ENCODE results near the gene CPA5. TPM values are rescaled to one million over a fixed set of nuclear protein-coding genes. Genes with fewer than 3 reads are reported as not detected.

Gene CPA5
- total and polyA plus RNA-seq, 2 experiments from 2014 or later, result not detected

DNA sequence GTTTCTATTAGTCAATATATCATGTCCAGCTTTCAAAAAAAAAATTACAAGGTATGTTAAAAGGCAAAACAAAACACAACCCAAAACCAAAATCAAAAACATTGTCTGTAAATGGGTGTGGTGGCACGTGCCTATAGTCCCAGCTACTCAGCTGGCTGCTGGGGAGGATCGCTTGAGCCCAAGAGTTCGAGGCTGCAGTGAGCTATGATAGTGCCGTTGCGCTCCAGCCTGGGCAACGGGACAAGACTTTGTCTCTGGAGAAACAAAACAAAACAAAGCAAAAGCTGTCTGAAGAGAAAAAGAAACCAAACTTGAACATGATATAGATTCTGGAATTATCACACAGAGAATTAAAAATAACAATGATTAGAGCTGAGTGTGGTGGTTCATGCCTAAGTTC lies 10.3 kb upstream of the CPA5 start (continued):
- TF ChIP-seq REST (IDR thresholded peaks at IDR 0.05; ENCODE audit: unreplicated experiment) (no peak), JUNB (IDR thresholded peaks at IDR 0.05; ENCODE audit: unreplicated experiment) (no peak), NANOG (IDR thresholded peaks at IDR 0.05; ENCODE audit: borderline replicate concordance) (no peak), CREB1 (CRISPR knock-in tag; IDR thresholded peaks at IDR 0.05; ENCODE audit: low read depth) (no peak), EZH2phosphoT487 (IDR thresholded peaks at IDR 0.05; ENCODE audit: unreplicated experiment) (no peak)
- TF ChIP-seq, protein P1, sequence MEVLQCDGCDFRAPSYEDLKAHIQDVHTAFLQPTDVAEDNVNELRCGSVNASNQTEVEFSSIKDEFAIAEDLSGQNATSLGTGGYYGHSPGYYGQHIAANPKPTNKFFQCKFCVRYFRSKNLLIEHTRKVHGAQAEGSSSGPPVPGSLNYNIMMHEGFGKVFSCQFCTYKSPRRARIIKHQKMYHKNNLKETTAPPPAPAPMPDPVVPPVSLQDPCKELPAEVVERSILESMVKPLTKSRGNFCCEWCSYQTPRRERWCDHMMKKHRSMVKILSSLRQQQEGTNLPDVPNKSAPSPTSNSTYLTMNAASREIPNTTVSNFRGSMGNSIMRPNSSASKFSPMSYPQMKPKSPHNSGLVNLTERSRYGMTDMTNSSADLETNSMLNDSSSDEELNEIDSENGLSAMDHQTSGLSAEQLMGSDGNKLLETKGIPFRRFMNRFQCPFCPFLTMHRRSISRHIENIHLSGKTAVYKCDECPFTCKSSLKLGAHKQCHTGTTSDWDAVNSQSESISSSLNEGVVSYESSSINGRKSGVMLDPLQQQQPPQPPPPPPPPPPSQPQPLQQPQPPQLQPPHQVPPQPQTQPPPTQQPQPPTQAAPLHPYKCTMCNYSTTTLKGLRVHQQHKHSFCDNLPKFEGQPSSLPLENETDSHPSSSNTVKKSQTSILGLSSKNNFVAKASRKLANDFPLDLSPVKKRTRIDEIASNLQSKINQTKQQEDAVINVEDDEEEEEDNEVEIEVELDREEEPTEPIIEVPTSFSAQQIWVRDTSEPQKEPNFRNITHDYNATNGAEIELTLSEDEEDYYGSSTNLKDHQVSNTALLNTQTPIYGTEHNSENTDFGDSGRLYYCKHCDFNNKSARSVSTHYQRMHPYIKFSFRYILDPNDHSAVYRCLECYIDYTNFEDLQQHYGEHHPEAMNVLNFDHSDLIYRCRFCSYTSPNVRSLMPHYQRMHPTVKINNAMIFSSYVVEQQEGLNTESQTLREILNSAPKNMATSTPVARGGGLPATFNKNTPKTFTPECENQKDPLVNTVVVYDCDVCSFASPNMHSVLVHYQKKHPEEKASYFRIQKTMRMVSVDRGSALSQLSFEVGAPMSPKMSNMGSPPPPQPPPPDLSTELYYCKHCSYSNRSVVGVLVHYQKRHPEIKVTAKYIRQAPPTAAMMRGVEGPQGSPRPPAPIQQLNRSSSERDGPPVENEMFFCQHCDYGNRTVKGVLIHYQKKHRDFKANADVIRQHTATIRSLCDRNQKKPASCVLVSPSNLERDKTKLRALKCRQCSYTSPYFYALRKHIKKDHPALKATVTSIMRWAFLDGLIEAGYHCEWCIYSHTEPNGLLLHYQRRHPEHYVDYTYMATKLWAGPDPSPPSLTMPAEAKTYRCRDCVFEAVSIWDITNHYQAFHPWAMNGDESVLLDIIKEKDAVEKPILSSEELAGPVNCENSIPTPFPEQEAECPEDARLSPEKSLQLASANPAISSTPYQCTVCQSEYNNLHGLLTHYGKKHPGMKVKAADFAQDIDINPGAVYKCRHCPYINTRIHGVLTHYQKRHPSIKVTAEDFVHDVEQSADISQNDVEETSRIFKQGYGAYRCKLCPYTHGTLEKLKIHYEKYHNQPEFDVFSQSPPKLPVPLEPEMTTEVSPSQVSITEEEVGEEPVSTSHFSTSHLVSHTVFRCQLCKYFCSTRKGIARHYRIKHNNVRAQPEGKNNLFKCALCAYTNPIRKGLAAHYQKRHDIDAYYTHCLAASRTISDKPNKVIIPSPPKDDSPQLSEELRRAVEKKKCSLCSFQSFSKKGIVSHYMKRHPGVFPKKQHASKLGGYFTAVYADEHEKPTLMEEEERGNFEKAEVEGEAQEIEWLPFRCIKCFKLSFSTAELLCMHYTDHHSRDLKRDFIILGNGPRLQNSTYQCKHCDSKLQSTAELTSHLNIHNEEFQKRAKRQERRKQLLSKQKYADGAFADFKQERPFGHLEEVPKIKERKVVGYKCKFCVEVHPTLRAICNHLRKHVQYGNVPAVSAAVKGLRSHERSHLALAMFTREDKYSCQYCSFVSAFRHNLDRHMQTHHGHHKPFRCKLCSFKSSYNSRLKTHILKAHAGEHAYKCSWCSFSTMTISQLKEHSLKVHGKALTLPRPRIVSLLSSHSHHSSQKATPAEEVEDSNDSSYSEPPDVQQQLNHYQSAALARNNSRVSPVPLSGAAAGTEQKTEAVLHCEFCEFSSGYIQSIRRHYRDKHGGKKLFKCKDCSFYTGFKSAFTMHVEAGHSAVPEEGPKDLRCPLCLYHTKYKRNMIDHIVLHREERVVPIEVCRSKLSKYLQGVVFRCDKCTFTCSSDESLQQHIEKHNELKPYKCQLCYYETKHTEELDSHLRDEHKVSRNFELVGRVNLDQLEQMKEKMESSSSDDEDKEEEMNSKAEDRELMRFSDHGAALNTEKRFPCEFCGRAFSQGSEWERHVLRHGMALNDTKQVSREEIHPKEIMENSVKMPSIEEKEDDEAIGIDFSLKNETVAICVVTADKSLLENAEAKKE (CRISPR knock-in tag; IDR thresholded peaks at IDR 0.05), result no peak

Measured in GM23338 (cell line).